Measurements from ENCODE around the gene C15orf40. TPM values are rescaled to one million over a fixed set of nuclear protein-coding genes. Genes with fewer than 3 reads are reported as not detected.

The C15orf40 gene
- total and polyA plus RNA-seq, 2 of the 13 experiments (the other 11 are each of a cell fraction or from before 2014, with no cell fraction given) = 24.0 to 26.3 TPM

DNA sequence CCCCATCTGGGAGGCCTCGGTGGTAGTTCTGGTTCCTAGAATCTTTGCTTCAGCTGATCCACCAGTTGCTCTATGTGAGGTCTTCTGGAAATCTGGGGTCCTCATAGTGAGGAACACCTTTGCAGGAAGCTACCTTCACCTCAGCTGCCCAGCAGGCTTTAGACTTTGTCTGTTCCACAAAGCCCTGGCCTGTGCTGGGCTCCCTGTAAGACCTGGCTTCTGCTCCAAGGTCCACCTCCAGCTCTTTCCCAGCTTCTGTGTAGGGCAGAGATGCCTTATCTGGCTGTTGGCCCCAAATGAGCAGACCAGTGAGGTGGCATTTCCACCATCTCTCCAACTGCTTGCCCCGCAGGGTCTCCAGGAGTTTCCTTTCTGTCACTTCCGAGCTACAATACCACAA, 50.7 kb downstream of the C15orf40 start:
- Histone ChIP-seq H3K27me3 (ENCODE audit: control insufficient read depth in 1 of 2, insufficient read depth in 2 of 2, low read length in 2 of 2) (no peaks in the 10 kb centered on the region), H4K20me1 (ENCODE audit: insufficient read depth, low read length) (no peaks in the 10 kb centered on the region), H3K9ac (ENCODE audit: insufficient read depth, low read depth, low read length) (no peak overlapping the region), H3K4me1 (ENCODE audit: insufficient read depth, low read length) (peaks cover 11% of the 10 kb centered on the region), H3K79me2 (ENCODE audit: insufficient read depth, low read length) (no peaks in the 10 kb centered on the region), H3K4me2 (ENCODE audit: low read depth, low read length) (no peak overlapping the region), H3K36me3 (replicated peaks in 1 of 2; ENCODE audit: control insufficient read depth in 1 of 2, insufficient read depth in 2 of 2, low read length in 2 of 2) (no peaks in the 10 kb centered on the region), H3K4me3 (replicated peaks in 1 of 3; ENCODE audit: insufficient read depth in 1 of 3, low read depth in 2 of 3, low read length in 3 of 3) (no peak overlapping the region), H3K27ac (ENCODE audit: extremely low read length, insufficient read depth, low read length) (no peak overlapping the region), H2AFZ (ENCODE audit: low read length) (no peak overlapping the region), H3K9me3 (ENCODE audit: low read length) (no peaks in the 10 kb centered on the region)
- no TSS peak for BruUV-seq (replicated peaks)
- in situ Hi-C loops (cut with HindIII; ENCODE audit: extremely low pct_ligation_motif_present, low pct_unique_long_range_greater_than_20kb) (no loop called here), intact Hi-C loops (cut with micrococcal nuclease; ENCODE audit: unreplicated experiment) (no loop called here)
- WGBS (ENCODE audit: low lambda C conversion rate) = 39% methylated on average over 2 of the region's 3 CpGs
- peak; percentile 35; the same call in 2 of the 3 replicates for ATAC-seq
- no peak for DNase-seq (ENCODE audit: low spot score)
- CTCF ChIA-PET (ENCODE audit: low intra/inter-chr PET ratio, low total read pairs) = no interaction called here
- POLR2A ChIA-PET = no interaction called here
- FAIRE-seq = no peak
- no peak for TF ChIP-seq MYC (CRISPR knock-in tag; IDR thresholded peaks at IDR 0.05; ENCODE audit: borderline replicate concordance)
- no peak for TF ChIP-seq ZNF800 (CRISPR knock-in tag; IDR thresholded peaks at IDR 0.05)
- TF ChIP-seq ZNF549 (CRISPR knock-in tag; IDR thresholded peaks at IDR 0.05) = no peak
- TF ChIP-seq TAF15 (IDR thresholded peaks at IDR 0.05; ENCODE audit: low read depth, low read length, poor library complexity, severe bottlenecking) = no peak
- no peak for TF ChIP-seq SRSF1 (optimal IDR thresholded peaks at IDR 0.05; ENCODE audit: low read depth, low read length)
- TF ChIP-seq ARNT2 (CRISPR knock-in tag; IDR thresholded peaks at IDR 0.05; ENCODE audit: low read depth) = no peak
- TF ChIP-seq NAIF1 (CRISPR knock-in tag; IDR thresholded peaks at IDR 0.05; ENCODE audit: borderline replicate concordance) = no peak
- TF ChIP-seq, protein P1, sequence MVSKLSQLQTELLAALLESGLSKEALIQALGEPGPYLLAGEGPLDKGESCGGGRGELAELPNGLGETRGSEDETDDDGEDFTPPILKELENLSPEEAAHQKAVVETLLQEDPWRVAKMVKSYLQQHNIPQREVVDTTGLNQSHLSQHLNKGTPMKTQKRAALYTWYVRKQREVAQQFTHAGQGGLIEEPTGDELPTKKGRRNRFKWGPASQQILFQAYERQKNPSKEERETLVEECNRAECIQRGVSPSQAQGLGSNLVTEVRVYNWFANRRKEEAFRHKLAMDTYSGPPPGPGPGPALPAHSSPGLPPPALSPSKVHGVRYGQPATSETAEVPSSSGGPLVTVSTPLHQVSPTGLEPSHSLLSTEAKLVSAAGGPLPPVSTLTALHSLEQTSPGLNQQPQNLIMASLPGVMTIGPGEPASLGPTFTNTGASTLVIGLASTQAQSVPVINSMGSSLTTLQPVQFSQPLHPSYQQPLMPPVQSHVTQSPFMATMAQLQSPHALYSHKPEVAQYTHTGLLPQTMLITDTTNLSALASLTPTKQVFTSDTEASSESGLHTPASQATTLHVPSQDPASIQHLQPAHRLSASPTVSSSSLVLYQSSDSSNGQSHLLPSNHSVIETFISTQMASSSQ (IDR thresholded peaks at IDR 0.05; ENCODE audit: low read depth) = no peak
- TF ChIP-seq, protein P1 (CRISPR knock-in tag; IDR thresholded peaks at IDR 0.05; ENCODE audit: borderline replicate concordance) = no peak
- no peak for TF ChIP-seq BRCA1 (CRISPR knock-in tag; IDR thresholded peaks at IDR 0.05)
- TF ChIP-seq ZNF83 (CRISPR knock-in tag; IDR thresholded peaks at IDR 0.05; ENCODE audit: borderline replicate concordance) = no peak
- TF ChIP-seq ZNF232 (CRISPR knock-in tag; IDR thresholded peaks at IDR 0.05; ENCODE audit: borderline replicate concordance) = no peak
- no peak for TF ChIP-seq ZNF674 (CRISPR knock-in tag; IDR thresholded peaks at IDR 0.05; ENCODE audit: low read depth)
- TF ChIP-seq GMEB2 (CRISPR knock-in tag; IDR thresholded peaks at IDR 0.05; ENCODE audit: low read depth) = no peak
- no peak for TF ChIP-seq HOXA9 (CRISPR knock-in tag; IDR thresholded peaks at IDR 0.05; ENCODE audit: borderline replicate concordance)
- TF ChIP-seq TARDBP (CRISPR knock-in tag; IDR thresholded peaks at IDR 0.05) = no peak
- TF ChIP-seq, protein P2, sequence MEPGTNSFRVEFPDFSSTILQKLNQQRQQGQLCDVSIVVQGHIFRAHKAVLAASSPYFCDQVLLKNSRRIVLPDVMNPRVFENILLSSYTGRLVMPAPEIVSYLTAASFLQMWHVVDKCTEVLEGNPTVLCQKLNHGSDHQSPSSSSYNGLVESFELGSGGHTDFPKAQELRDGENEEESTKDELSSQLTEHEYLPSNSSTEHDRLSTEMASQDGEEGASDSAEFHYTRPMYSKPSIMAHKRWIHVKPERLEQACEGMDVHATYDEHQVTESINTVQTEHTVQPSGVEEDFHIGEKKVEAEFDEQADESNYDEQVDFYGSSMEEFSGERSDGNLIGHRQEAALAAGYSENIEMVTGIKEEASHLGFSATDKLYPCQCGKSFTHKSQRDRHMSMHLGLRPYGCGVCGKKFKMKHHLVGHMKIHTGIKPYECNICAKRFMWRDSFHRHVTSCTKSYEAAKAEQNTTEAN (CRISPR knock-in tag; conservative IDR thresholded peaks at IDR 0.05) = no peak

Data from HepG2 (cell line).